Suprapubic skin (tissue), 4 donors: ENCODE results near the gene CDKL1. TPM values are rescaled to one million over a fixed set of nuclear protein-coding genes. Genes with fewer than 3 reads are reported as not detected.

ENCODE experiments used
- DNase-seq, 2 donors: peaks; one replicate each; pipeline ENCODE4 v3.0.0-alpha.2; 2019; ENCODE audit warnings: low spot score in 2 of 2
- H3K27ac ChIP-seq: fragments of 200-600 bp; sonication (generic); one replicate; pipeline ENCODE4 v1.5.1; 2019
- H3K27me3 ChIP-seq: fragments of 200-600 bp; sonication (generic); one replicate; pipeline ENCODE4 v1.5.1; 2019
- H3K36me3 ChIP-seq: fragments of 200-600 bp; sonication (generic); one replicate; pipeline ENCODE4 v1.5.1; 2019
- H3K4me1 ChIP-seq: fragments of 200-600 bp; sonication (generic); one replicate; pipeline ENCODE4 v1.5.1; 2019
- H3K4me3 ChIP-seq: fragments of 200-600 bp; sonication (generic); one replicate; pipeline ENCODE4 v1.5.1; 2019; ENCODE audit warnings: mild to moderate bottlenecking
- H3K9me3 ChIP-seq: fragments of 200-600 bp; sonication (generic); one replicate; pipeline ENCODE4 v1.5.1; 2019
- CTCF ChIP-seq, 2 donors: fragments of 200-600 bp in 1 of 2; fragments of 450-650 bp in 1 of 2; sonication (generic) in 1 of 2; IDR thresholded peaks; one replicate each; pipeline ENCODE4 v1.5.1; 2016 to 2019; ENCODE audit warnings: antibody characterized with exemption in 2 of 2, mild to moderate bottlenecking in 1 of 2, moderate library complexity in 1 of 2
- EP300 ChIP-seq: sonication (generic); formaldehyde crosslinking; IDR thresholded peaks from one replicate; pipeline ENCODE4 v1.6.1; 2017; ENCODE audit warnings: antibody characterized with exemption
- POLR2A ChIP-seq, 2 donors: fragments of 450-650 bp; IDR thresholded peaks; one replicate each; pipeline ENCODE4 v1.6.1; 2017; ENCODE audit warnings: antibody characterized with exemption in 2 of 2, mild to moderate bottlenecking in 2 of 2, moderate library complexity in 2 of 2
- POLR2AphosphoS5 ChIP-seq, 3 donors: sonication (generic); formaldehyde crosslinking; IDR thresholded peaks; one replicate each; pipeline ENCODE4 v1.6.1; 2017; ENCODE audit warnings: antibody characterized with exemption in 3 of 3
- WGBS: methylation state at CpG from one replicate; pipeline ENCODE4 v1.1.5; 2018; 5-methylcytosine and 5-hydroxymethylcytosine counted together
- total RNA-seq, 4 donors: library from RNA; depleted of rRNA; stranded (reverse); fragments of >200 nt; gene quantifications; one replicate each; pipeline ENCODE4 v1.1.0, GENCODE V29; 2016

Gene CDKL1
- total RNA-seq, 4 donors from 2014 or later, result 2.4 to 11.9 (median 5.2) TPM

- no peaks in the 10 kb centered on the region for H3K9me3 ChIP-seq
- H3K4me1 ChIP-seq, result peaks cover 6% of the 10 kb centered on the region
- H3K27me3 ChIP-seq, result no peaks in the 10 kb centered on the region
- H3K36me3 ChIP-seq, result no peaks in the 10 kb centered on the region
- WGBS, result 71% methylated on average over 2 of the region's 2 CpGs
- H3K4me3 ChIP-seq, result no peak overlapping the region
- no peak for DNase-seq
- no peak overlapping the region for H3K27ac ChIP-seq
- no peak for TF ChIP-seq POLR2AphosphoS5 (IDR thresholded peaks at IDR 0.05)
- no peak for TF ChIP-seq EP300
- no peak for TF ChIP-seq POLR2A (IDR thresholded peaks at IDR 0.05)
- TF ChIP-seq CTCF (IDR thresholded peaks at IDR 0.05), result no peak
These were observed 45.7 kb downstream of the CDKL1 start for GRCh38 chr14:50350975-50351374.

- DNase-seq, result no peak
- peaks cover 19% of the 10 kb centered on the region for H3K4me1 ChIP-seq
These were observed 47.7 kb downstream of the CDKL1 start for GRCh38 chr14:50348933-50349332.

DNA sequence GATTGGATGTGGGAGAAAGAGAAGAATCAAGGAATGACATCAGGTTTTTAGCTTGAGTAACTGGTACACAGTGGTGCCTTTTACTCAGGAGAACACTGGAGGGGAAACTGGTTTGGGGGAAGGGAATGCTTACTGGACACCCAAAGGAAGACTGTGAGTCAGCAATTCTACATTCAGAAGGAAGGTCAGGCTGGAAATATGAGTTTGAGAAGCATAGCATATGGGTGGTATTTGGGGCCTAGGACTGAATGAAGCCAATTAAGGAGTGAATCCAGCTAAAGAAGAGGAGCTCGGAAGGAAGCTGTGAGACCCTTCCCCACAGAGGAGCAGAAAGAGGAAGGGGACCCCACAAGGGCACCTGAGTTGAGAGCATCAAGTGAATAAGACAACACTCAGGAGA, 49.2 kb downstream of the CDKL1 start:
- Histone ChIP-seq H3K4me1 (peaks cover 33% of the 10 kb centered on the region), H3K9me3 (no peaks in the 10 kb centered on the region), H3K27ac (no peak overlapping the region), H3K36me3 (no peaks in the 10 kb centered on the region), H3K4me3 (no peak overlapping the region), H3K27me3 (no peaks in the 10 kb centered on the region)
- 0% methylated on average over 1 of the region's 1 CpG for WGBS
- DNase-seq, result no peak
- TF ChIP-seq POLR2AphosphoS5 (IDR thresholded peaks at IDR 0.05), result no peak
- TF ChIP-seq CTCF (IDR thresholded peaks at IDR 0.05), result no peak
- no peak for TF ChIP-seq POLR2A (IDR thresholded peaks at IDR 0.05)
- no peak for TF ChIP-seq EP300

More at GRCh38 chr14:50348933-50349332, 47.7 kb downstream of the CDKL1 start:
- TF ChIP-seq POLR2AphosphoS5 (IDR thresholded peaks at IDR 0.05) (no peak), POLR2A (IDR thresholded peaks at IDR 0.05) (no peak), EP300 (no peak), CTCF (IDR thresholded peaks at IDR 0.05) (no peak)
- Histone ChIP-seq H3K9me3 (no peaks in the 10 kb centered on the region), H3K4me3 (no peak overlapping the region), H3K36me3 (no peaks in the 10 kb centered on the region), H3K27ac (no peak overlapping the region), H3K27me3 (no peaks in the 10 kb centered on the region)

DNA sequence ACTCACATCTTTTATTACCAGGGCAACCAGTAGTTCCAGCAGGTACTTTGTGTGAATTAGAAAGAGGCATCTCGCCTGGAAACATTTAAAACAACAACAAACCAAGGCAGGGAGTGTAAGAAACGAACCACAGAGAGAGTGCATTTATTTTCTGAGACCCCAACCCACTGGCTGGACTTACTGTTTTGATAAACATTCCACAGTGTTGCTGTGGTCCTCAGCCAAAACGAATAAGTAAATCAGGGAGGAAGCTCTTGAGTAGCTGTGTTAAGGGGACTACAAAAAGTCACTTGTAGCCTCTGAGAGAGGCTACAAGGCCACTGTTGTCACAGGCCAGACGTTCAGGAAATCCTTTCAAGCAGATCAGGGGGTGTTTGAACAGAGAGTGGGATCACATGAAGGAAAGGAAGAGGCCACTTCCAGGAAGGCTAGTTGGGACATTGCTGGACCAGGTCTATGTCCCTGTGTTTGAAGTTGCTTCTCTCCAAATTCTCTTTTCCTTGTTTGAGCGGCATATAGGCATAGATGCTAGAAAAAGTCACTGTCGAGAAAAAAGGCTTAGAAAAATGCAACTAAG, 50.7 kb downstream of the CDKL1 start:
- peaks cover 42% of the 10 kb centered on the region for H3K4me1 ChIP-seq
- no peak overlapping the region for H3K4me3 ChIP-seq
- no peak overlapping the region for H3K27ac ChIP-seq
- no peaks in the 10 kb centered on the region for H3K27me3 ChIP-seq
- no peaks in the 10 kb centered on the region for H3K36me3 ChIP-seq
- no peaks in the 10 kb centered on the region for H3K9me3 ChIP-seq
- WGBS, result 63% methylated on average over 6 of the region's 6 CpGs
- DNase-seq, result no peak
- TF ChIP-seq POLR2AphosphoS5 (IDR thresholded peaks at IDR 0.05), result no peak
- no peak for TF ChIP-seq POLR2A (IDR thresholded peaks at IDR 0.05)
- TF ChIP-seq EP300, result no peak
- no peak for TF ChIP-seq CTCF (IDR thresholded peaks at IDR 0.05)

DNA sequence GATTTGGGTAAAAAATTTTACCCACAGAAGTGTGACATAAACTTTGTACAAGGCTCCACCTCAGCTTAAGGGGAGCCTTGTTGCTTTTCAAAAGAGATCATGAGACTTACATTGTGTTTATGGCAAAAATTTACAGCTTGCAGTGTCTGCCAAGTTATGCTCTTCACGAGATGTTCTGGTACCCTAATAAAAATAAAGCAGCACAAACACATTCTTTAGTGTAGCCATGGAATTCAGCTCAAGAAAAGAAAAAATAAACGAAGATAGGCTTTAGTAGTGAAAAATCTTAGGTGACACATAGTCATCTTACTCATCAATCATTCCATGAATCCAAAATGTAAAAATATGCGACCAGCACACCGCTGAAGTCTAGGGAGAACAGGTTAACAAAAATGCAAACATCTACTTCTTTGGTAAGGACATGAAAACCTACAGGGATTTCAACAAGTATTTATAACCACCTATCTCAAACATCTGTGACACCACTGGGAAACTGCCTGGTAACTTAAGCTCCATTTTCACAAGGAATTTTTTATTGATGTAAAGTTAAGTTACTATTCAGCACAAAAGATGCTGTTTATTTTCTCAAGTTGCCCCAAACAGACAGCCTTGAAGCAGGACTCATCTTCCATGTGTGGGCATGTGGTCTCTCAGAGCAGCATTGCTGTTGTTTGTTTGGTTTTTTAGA, 51.7 kb downstream of the CDKL1 start:
- TF ChIP-seq CTCF (IDR thresholded peaks at IDR 0.05) (no peak), POLR2AphosphoS5 (IDR thresholded peaks at IDR 0.05) (no peak), POLR2A (IDR thresholded peaks at IDR 0.05) (no peak), EP300 (no peak)
- Histone ChIP-seq H3K4me1 (peaks cover 42% of the 10 kb centered on the region), H3K27ac (no peak overlapping the region), H3K36me3 (no peaks in the 10 kb centered on the region), H3K4me3 (no peak overlapping the region), H3K27me3 (no peaks in the 10 kb centered on the region), H3K9me3 (no peaks in the 10 kb centered on the region)
- 46% methylated on average over 4 of the region's 4 CpGs for WGBS
- no peak for DNase-seq
